Activated naive CD4-positive, alpha-beta T cell treated with anti-CD3 and anti-CD28 coated beads, Interleukin-2, amount 10 ng/mL, durations not matched to agents 7 days and 5 days (primary cell): ENCODE results near the gene AR.

Experiments
- CTCF ChIA-PET: fragments of 350-600 bp; sonication (Branson Sonifier 250); formaldehyde crosslinking; loops from one replicate; lab custom pipeline; 2021; ENCODE audit warnings: antibody characterized with exemption; lab: Charles Lee
- DNase-seq: peaks from one replicate; pipeline ENCODE4 v3.0.0-alpha.2; 2020
- H3K27ac Mint-ChIP-seq: one replicate; pipeline ENCODE4 v1.8.0; 2021; ENCODE audit warnings: mild to moderate bottlenecking, moderate library complexity, mixed read lengths
- H3K27me3 Mint-ChIP-seq: one replicate; pipeline ENCODE4 v1.8.0; 2021; ENCODE audit warnings: mild to moderate bottlenecking, mixed read lengths
- H3K36me3 Mint-ChIP-seq: one replicate; pipeline ENCODE4 v1.8.0; 2021; ENCODE audit warnings: mixed read lengths
- H3K4me1 Mint-ChIP-seq: one replicate; pipeline ENCODE4 v1.8.0; 2021; ENCODE audit warnings: mixed read lengths
- H3K4me3 Mint-ChIP-seq: one replicate; pipeline ENCODE4 v1.8.0; 2021; ENCODE audit warnings: mild to moderate bottlenecking, moderate library complexity, mixed read lengths
- H3K9me3 Mint-ChIP-seq: one replicate; pipeline ENCODE4 v1.8.0; 2021; ENCODE audit warnings: mixed read lengths

AR gene

DNA sequence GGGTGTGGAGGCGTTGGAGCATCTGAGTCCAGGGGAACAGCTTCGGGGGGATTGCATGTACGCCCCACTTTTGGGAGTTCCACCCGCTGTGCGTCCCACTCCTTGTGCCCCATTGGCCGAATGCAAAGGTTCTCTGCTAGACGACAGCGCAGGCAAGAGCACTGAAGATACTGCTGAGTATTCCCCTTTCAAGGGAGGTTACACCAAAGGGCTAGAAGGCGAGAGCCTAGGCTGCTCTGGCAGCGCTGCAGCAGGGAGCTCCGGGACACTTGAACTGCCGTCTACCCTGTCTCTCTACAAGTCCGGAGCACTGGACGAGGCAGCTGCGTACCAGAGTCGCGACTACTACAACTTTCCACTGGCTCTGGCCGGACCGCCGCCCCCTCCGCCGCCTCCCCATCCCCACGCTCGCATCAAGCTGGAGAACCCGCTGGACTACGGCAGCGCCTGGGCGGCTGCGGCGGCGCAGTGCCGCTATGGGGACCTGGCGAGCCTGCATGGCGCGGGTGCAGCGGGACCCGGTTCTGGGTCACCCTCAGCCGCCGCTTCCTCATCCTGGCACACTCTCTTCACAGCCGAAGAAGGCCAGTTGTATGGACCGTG lies 2.2 kb downstream of the AR start:
- CTCF ChIA-PET, result no interaction called here
- H3K9me3 Mint-ChIP-seq, result no peaks in the 10 kb centered on the region
- no peak overlapping the region for H3K4me3 Mint-ChIP-seq
- H3K27ac Mint-ChIP-seq, result no peak overlapping the region
- H3K36me3 Mint-ChIP-seq, result no peaks in the 10 kb centered on the region
- H3K27me3 Mint-ChIP-seq, result peaks cover 49% of the 10 kb centered on the region
- no peak for DNase-seq
- peaks cover 6% of the 10 kb centered on the region for H3K4me1 Mint-ChIP-seq

DNA sequence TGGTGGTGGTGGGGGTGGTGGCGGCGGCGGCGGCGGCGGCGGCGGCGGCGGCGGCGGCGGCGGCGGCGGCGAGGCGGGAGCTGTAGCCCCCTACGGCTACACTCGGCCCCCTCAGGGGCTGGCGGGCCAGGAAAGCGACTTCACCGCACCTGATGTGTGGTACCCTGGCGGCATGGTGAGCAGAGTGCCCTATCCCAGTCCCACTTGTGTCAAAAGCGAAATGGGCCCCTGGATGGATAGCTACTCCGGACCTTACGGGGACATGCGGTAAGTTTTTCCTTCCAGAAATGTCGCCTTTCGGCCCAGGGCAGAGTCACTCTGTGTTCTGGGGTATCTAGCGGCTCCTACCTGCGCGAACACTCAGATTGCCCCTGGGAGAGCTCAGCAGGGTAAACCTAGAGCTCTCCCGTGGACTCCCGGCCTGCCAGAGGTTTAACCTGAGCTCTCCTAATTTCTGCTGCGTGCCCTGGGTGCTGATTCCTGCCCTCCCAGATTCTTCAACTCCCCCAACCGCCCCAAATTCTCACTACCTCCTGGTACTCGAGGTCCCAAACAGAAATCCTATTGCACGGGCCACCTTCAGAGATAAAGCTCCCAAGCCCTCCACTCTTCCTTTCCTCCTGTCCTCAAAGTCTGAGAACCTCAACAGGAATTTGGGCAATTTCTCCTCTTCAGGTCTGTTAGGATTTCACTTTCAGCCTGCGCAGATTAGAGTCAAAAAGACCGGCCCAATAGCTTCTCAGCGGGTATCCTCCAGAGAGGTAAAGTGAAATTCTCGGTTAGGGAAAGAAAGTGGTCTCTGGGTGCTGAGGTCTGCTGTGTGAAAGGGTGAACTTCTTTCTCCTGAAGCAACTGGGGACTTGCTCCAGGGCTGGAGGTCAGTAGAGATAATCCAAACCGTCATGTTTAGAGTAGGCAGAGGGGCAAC lies 2.9 kb downstream of the AR start:
- Mint-ChIP-seq H3K4me3 (no peak overlapping the region), H3K36me3 (no peaks in the 10 kb centered on the region), H3K4me1 (peaks cover 6% of the 10 kb centered on the region), H3K27ac (no peak overlapping the region), H3K27me3 (peaks cover 49% of the 10 kb centered on the region), H3K9me3 (no peaks in the 10 kb centered on the region)
- no peak for DNase-seq
- CTCF ChIA-PET, result no interaction called here

DNA sequence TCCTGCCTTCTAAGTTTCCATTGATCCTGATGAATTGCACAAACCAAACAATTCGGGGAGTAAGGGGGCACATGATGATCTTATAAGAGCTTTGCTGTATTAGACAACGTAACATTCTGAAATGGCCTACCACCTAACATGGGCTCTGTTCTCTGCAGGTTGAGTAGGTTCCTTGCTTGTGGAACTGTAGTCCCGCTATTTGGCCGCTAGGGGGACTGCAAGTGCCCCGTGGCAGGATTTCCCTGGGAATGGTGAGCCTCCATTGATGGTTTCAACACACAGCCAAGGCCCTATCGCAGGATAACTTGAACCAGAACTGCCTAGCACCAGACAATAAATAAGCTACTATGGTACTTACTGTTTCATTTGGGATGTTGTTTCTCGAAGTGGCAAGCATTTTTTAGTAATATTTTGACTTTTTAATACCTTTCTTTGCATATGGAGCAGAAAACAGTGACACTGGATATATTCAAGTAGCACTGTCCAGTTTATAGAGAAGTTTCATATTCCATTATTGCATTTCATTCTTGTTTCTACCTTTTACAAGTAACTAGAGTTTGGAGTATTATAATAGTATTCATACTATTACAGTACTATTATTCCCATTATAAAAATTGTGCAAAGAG lies 11.9 kb downstream of the AR start:
- Mint-ChIP-seq H3K27ac (no peak overlapping the region), H3K27me3 (no peaks in the 10 kb centered on the region), H3K4me3 (no peak overlapping the region), H3K9me3 (no peaks in the 10 kb centered on the region), H3K36me3 (no peaks in the 10 kb centered on the region), H3K4me1 (no peaks in the 10 kb centered on the region)
- DNase-seq, result no peak
- CTCF ChIA-PET, result no interaction called here

DNA sequence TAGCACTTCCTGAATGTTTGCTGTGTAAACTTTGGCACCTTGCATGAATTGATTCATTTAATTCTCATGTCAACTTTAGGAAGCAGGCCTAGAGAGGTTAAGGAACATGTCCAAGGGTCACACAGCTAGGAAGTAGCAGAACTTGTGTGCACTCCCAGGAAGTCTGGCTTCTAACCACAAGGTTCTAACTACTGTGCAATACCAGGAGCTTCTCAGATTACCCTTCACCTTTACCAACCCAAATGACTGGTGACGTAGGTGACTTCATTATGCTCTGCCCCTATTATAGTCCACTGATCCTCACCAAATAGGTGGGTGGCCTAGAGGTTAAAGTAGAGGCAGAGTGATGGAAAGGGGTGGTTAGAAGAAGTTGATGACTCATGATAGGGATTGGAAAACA lies 14.4 kb downstream of the AR start:
- CTCF ChIA-PET, result no interaction called here
- Mint-ChIP-seq H3K4me1 (no peaks in the 10 kb centered on the region), H3K27me3 (no peaks in the 10 kb centered on the region), H3K9me3 (no peaks in the 10 kb centered on the region), H3K27ac (no peak overlapping the region), H3K4me3 (no peak overlapping the region), H3K36me3 (no peaks in the 10 kb centered on the region)
- DNase-seq, result no peak

DNA sequence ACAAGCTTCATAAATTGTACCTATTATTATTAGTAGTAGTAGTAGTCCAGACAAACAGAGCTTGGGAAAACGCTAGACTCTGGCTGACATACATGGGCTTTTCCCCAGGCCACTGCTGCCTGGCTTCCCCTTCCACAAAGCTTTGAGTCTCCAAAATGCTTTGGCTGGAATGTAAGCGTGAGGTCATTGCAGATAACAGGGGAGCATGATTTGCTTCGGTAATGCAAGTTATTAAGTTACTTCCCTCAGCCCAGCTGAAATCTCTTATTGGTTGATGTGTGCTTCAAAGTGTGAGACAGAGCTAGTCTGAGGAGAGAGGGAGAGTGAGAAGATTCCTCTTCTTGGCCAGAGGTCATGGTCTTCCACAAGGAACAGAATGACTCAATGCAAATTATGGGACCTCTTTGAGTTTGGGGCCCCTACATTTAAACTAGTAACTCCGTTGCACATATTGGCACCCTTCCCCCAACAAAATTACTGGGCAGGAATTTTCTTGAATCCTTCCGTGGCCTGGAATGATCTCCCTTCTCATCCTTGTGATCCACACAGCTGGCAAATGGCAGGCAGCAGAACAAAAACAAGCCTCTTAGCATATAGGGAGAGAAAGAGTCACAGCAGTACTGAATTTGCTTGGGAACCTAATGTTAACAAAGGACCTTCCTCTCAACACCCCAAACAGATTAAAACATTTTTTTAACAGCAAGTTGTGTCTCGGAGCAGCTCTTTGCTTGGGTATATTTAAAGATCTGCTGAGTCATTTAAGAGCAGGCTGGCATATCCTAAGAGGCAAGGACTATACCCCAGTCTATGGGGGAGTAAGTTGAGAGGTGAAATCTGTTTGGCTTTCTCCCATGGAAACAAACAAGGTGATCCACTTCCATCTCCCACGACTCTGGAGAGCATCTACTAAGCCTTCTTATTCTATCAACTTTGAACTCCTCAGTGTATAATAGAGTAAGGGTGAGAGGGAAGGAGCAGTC lies 19.9 kb downstream of the AR start:
- CTCF ChIA-PET, result no interaction called here
- DNase-seq, result no peak
- Mint-ChIP-seq H3K27ac (no peak overlapping the region), H3K9me3 (no peaks in the 10 kb centered on the region), H3K4me3 (no peak overlapping the region), H3K27me3 (no peaks in the 10 kb centered on the region), H3K4me1 (no peaks in the 10 kb centered on the region), H3K36me3 (no peaks in the 10 kb centered on the region)

DNA sequence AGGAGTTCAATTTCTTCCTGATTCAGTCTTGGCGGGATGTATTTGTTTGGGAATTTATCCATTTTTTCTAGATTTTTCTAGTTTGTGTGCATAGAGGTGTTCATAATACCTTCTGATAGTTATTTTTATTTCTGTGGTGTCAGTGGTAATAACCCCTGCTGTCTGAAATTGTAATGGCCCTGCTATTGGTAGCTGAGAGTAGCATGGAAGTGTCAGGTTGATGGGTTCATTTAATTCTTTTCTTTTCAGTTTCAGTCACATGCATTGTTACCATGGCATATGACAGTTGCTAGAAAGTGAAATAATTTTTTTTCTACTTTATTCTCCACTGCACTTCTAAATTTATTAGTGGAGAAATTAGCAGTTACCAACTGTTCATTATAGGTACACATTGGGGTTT lies 20.7 kb downstream of the AR start:
- H3K27me3 Mint-ChIP-seq, result no peaks in the 10 kb centered on the region
- no peaks in the 10 kb centered on the region for H3K9me3 Mint-ChIP-seq
- H3K4me1 Mint-ChIP-seq, result no peaks in the 10 kb centered on the region
- no peak overlapping the region for H3K27ac Mint-ChIP-seq
- no peak overlapping the region for H3K4me3 Mint-ChIP-seq
- no peak for DNase-seq
- no peaks in the 10 kb centered on the region for H3K36me3 Mint-ChIP-seq
- CTCF ChIA-PET, result no interaction called here

DNA sequence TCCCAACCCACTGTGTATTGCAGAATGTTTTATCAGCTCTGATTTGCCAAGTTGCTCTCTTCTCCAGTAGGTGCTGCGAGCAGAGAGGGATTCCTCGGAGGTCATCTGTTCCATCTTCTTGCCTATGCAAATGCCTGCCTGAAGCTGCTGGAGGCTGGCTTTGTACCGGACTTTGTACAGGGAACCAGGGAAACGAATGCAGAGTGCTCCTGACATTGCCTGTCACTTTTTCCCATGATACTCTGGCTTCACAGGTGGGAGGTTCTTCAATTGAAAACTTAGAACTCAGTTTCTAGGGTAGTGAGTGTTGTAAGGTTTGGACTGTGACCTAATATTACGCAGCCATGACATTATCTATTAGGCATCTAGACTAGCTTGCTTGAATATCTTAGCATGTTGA lies 24.9 kb downstream of the AR start:
- Mint-ChIP-seq H3K4me1 (no peaks in the 10 kb centered on the region), H3K27me3 (no peaks in the 10 kb centered on the region), H3K27ac (no peak overlapping the region), H3K36me3 (no peaks in the 10 kb centered on the region), H3K4me3 (no peak overlapping the region), H3K9me3 (no peaks in the 10 kb centered on the region)
- CTCF ChIA-PET, result no interaction called here
- no peak for DNase-seq

DNA sequence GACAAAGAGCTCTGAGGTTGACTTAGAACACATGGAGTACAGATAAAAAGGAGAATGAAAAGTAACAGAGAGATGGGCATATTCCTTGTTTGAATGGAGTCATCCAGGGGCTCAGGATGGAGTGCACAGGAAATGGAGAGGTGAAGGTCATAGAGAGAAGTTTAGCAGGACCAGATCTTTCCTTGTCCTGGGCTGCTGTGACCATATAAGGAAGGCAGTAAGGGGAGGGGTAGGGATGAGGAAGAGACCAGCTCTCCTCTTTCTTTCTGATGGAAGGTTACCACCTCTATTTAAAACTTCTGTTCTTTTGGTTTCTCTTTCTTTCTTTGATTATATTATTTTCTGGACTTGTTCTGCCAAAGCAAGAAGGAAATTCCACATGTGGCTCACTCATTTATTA lies 27.0 kb downstream of the AR start:
- H3K4me3 Mint-ChIP-seq, result no peak overlapping the region
- no peak overlapping the region for H3K27ac Mint-ChIP-seq
- H3K4me1 Mint-ChIP-seq, result no peaks in the 10 kb centered on the region
- DNase-seq, result no peak
- no peaks in the 10 kb centered on the region for H3K9me3 Mint-ChIP-seq
- CTCF ChIA-PET, result no interaction called here
- no peaks in the 10 kb centered on the region for H3K36me3 Mint-ChIP-seq
- no peaks in the 10 kb centered on the region for H3K27me3 Mint-ChIP-seq

DNA sequence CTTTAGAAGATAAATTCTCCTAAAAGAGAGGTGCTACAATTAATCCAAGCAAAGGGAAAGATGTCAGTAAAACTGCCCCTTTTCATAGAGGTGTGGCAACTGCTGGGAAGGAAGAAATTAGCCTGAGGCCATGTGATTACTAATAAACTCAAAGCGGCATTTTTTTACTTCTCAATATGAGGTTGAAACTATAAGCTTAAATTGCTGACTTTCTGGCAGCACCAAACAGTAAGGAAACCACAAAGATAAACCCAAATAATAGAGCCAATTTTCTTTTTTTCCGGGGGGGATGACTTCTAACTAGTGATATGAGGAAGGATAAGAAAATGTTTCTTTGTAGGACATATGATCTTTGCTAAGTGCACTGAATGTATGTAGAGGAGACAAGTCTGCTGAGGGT lies 30.9 kb downstream of the AR start:
- DNase-seq, result no peak
- CTCF ChIA-PET, result no interaction called here
- no peak overlapping the region for H3K27ac Mint-ChIP-seq
- no peaks in the 10 kb centered on the region for H3K4me1 Mint-ChIP-seq
- no peaks in the 10 kb centered on the region for H3K27me3 Mint-ChIP-seq
- H3K4me3 Mint-ChIP-seq, result no peak overlapping the region
- no peaks in the 10 kb centered on the region for H3K36me3 Mint-ChIP-seq
- H3K9me3 Mint-ChIP-seq, result no peaks in the 10 kb centered on the region

DNA sequence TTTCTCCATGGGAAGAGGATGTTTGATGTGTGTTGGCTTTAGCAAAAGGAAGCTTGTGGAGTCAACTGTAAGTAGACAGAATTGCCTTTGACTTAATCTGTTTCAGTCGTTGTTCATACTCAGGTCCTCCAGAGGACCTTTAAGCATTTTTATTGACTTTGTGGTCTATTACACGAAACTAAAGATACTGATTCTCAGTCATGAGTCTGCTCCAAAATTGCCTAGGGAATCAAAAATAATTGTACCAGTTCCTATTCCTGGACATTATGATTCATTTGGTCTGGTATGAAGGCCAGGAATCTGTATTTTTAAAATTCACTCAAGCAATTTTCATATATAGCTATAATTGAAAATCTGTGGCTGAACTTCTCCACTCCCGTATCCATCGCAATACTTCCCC lies 38.6 kb downstream of the AR start:
- CTCF ChIA-PET, result no interaction called here
- no peak for DNase-seq

DNA sequence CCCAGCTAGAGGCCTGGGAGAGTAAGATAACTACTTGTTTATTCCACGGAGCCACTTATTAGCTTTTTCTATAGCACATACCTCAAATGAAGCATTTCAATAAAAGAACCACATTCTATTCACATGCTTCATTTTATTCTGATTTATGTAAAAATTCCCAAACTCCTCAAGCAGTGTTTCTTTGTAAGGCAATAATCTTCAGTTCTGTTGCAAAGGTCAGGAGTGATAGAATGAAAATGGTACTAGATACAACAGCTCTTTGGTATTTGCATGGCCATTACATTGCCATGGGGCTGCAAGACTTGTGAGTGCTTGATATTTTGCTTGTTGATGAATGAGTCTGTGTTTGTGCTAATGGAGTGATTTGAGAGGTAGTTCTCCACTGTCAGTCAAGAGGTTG lies 39.4 kb downstream of the AR start:
- H3K4me3 Mint-ChIP-seq, result no peak overlapping the region
- CTCF ChIA-PET, result no interaction called here
- no peak overlapping the region for H3K27ac Mint-ChIP-seq
- DNase-seq, result no peak
- H3K9me3 Mint-ChIP-seq, result no peaks in the 10 kb centered on the region
- H3K27me3 Mint-ChIP-seq, result no peaks in the 10 kb centered on the region
- no peaks in the 10 kb centered on the region for H3K4me1 Mint-ChIP-seq
- no peaks in the 10 kb centered on the region for H3K36me3 Mint-ChIP-seq

More for the DNA sequence above, 38.6 kb downstream of the AR start:
- Mint-ChIP-seq H3K36me3 (no peaks in the 10 kb centered on the region), H3K27ac (no peak overlapping the region), H3K9me3 (no peaks in the 10 kb centered on the region), H3K4me1 (no peaks in the 10 kb centered on the region), H3K27me3 (no peaks in the 10 kb centered on the region), H3K4me3 (no peak overlapping the region)

DNA sequence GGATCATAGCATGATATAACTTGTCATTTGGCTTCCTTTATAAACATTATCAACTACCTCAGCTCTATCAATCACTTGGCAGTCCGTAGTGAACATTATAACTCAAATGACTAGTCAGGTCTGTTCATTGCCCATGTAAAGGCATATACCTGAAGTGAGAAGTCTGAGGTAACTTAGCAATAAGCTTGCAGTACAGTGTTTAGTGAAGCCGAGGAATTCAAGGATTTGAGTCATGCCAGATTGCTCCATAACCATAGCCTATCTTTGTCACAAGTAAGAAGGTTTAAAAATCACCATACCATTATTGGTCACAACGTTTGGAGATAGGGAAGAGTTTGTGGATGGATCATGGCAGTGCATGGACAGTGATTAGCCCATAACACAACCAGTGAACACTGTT lies 41.6 kb downstream of the AR start:
- no peaks in the 10 kb centered on the region for H3K36me3 Mint-ChIP-seq
- DNase-seq, result no peak
- no peaks in the 10 kb centered on the region for H3K27me3 Mint-ChIP-seq
- CTCF ChIA-PET, result no interaction called here
- H3K9me3 Mint-ChIP-seq, result no peaks in the 10 kb centered on the region
- no peak overlapping the region for H3K27ac Mint-ChIP-seq
- no peak overlapping the region for H3K4me3 Mint-ChIP-seq
- no peaks in the 10 kb centered on the region for H3K4me1 Mint-ChIP-seq

DNA sequence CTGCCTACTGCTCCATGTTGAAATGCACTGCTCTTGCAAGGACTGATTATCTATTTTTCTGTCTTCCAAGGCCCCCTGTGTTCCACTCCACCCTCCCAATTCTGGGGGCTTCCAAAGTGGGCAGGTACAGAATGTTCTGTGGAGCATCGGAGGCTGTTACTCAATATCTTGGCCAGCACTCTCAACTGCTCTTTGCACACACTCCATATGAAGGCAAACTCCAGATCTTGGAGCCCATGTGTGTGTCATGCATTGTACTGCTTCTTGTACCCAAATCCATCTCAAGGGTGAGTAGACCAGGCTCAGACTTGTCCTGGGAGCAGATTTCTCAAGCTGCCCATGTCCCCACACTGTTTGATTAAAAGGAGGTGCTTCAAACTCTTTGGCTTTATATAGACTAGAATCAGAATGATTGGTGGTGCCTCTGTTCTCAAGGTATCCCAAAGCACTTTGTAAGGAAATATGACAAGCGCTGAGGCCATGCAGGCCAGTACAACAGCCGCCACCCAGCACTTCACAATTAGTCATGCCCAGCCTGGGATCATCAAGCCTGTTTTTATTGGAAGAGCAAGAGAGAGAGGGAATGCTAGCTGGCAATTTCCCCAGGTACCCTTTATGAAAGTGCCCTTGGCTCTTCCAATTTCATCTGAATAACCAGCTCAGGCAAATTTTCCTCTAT lies 44.3 kb downstream of the AR start:
- Mint-ChIP-seq H3K4me1 (no peaks in the 10 kb centered on the region), H3K27me3 (no peaks in the 10 kb centered on the region), H3K4me3 (no peak overlapping the region), H3K9me3 (no peaks in the 10 kb centered on the region), H3K36me3 (no peaks in the 10 kb centered on the region), H3K27ac (no peak overlapping the region)
- DNase-seq, result no peak
- CTCF ChIA-PET, result no interaction called here
